ENCODE measurements around the gene INPP5A. TPM values are rescaled to one million over a fixed set of nuclear protein-coding genes. Genes with fewer than 3 reads are reported as not detected.

Gene INPP5A
- total and polyA plus RNA-seq, 5 donors, result 60.0 to 116 (median 97.8) TPM

Other genes with a start within 250 kb of the INPP5A start
- gene STK32C, start 229.8 kb upstream of the INPP5A start, total RNA-seq, result 1 to 10 TPM; 5.7 to 7.3 (median 6.7) TPM
- gene STK32C, start 229.8 kb upstream of the INPP5A start, polyA plus RNA-seq, result 6.9 TPM
- gene LRRC27, start 205.6 kb upstream of the INPP5A start, total RNA-seq, result 1 to 10 TPM; 3.7 to 9.3 (median 6.8) TPM
- gene LRRC27, start 205.6 kb upstream of the INPP5A start, polyA plus RNA-seq, result 5.4 TPM
- gene PWWP2B, start 140.6 kb upstream of the INPP5A start, total RNA-seq, result 10 to 100 TPM in 2 of 4 donors, 1 to 10 TPM in 2; 7.0 to 10.6 (median 9.6) TPM
- gene PWWP2B, start 140.6 kb upstream of the INPP5A start, polyA plus RNA-seq, result 9.1 TPM
- not detected for gene NKX6-2, start 248.4 kb downstream of the INPP5A start, total RNA-seq
- 0.32 TPM for gene NKX6-2, start 248.4 kb downstream of the INPP5A start, polyA plus RNA-seq